Measurements from ENCODE around the gene SELENOT. TPM values are rescaled to one million over a fixed set of nuclear protein-coding genes. Genes with fewer than 3 reads are reported as not detected.

Gene SELENOT
- total RNA-seq, 1 donor from 2014 or later, result 70.3 TPM

GRCh38 chr3:150602426-150603152, 532 bp upstream of the SELENOT start:
- H3K4me3 ChIP-seq, result peak overlapping the region; percentile 89
- DNase-seq, result no peak
- intact Hi-C loops (cut with micrococcal nuclease), result loop anchor here (10.0 kb wide), 1 partner anchor 58 kb away; the partner anchor contains the start of genes EIF2A and SERP1
- TF ChIP-seq CTCF (IDR thresholded peaks at IDR 0.05; ENCODE audit: borderline replicate concordance), result no peak
- H3K27me3 ChIP-seq (ENCODE audit: low read depth), result no peaks in the 10 kb centered on the region
- H3K4me1 ChIP-seq, result peaks cover 67% of the 10 kb centered on the region
- H3K9me3 ChIP-seq (replicated peaks), result no peaks in the 10 kb centered on the region
- H3K36me3 ChIP-seq, result peaks cover 6% of the 10 kb centered on the region
- H3K27ac ChIP-seq (replicated peaks), result peak overlapping the region; percentile 96

GRCh38 chr3:150603980-150604319, 829 bp downstream of the SELENOT start:
- intact Hi-C loops (cut with micrococcal nuclease), result loop anchor here (10.0 kb wide), 1 partner anchor 59 kb away; the partner anchor contains the start of genes EIF2A and SERP1
- H3K9me3 ChIP-seq (replicated peaks), result no peaks in the 10 kb centered on the region
- H3K4me3 ChIP-seq, result peak overlapping the region; percentile 89
- H3K36me3 ChIP-seq, result peaks cover 6% of the 10 kb centered on the region
- TF ChIP-seq CTCF (IDR thresholded peaks at IDR 0.05; ENCODE audit: borderline replicate concordance), result no peak
- peaks cover 80% of the 10 kb centered on the region for H3K4me1 ChIP-seq
- no peaks in the 10 kb centered on the region for H3K27me3 ChIP-seq (ENCODE audit: low read depth)
- H3K27ac ChIP-seq (replicated peaks), result peak overlapping the region; percentile 96
- DNase-seq, result no peak

DNA sequence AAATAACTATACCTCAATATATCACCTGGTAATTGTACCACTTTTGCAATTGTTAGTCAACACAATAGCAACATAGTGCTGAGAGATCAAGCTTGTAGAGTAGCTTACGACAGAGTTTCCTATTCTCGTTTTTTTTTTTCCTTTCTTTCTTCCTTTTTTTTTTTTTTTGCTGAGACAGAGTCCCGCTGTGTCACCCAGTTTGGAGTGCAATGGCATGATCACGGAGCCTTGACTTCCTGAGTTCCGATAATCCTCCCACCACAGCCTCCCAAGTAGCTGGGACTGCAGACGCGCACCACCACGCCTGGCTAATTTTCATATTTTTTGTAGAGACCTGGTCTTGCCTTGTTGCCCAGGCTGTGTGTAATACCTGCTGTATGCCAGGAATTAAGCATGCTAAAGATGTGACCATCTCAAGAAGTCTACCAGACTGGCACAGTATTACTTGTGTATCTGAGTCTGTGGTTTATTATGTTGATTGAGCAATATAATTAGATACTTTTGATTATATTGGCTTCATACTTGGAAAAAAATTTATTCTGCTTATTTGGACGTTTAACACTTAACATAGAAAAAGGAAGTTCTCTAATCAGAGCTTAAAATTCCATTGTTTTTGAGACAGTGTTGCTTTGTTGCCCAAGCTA, 3.0 kb downstream of the SELENOT start:
- Histone ChIP-seq H3K4me1 (peaks cover 88% of the 10 kb centered on the region), H3K27ac (replicated peaks) (peak overlapping the region; percentile 96), H3K27me3 (ENCODE audit: low read depth) (no peaks in the 10 kb centered on the region), H3K36me3 (peaks cover 6% of the 10 kb centered on the region), H3K9me3 (replicated peaks) (no peaks in the 10 kb centered on the region), H3K4me3 (no peak overlapping the region)
- intact Hi-C loops (cut with micrococcal nuclease), result loop anchor here (10.0 kb wide), 1 partner anchor 61 kb away; the partner anchor contains the start of genes EIF2A and SERP1
- no peak for DNase-seq
- TF ChIP-seq CTCF (IDR thresholded peaks at IDR 0.05; ENCODE audit: borderline replicate concordance), result no peak

- DNase-seq, result no peak
- no peak overlapping the region for H3K4me3 ChIP-seq
- no peaks in the 10 kb centered on the region for H3K9me3 ChIP-seq (replicated peaks)
- H3K4me1 ChIP-seq, result peaks cover 93% of the 10 kb centered on the region
- TF ChIP-seq CTCF (IDR thresholded peaks at IDR 0.05; ENCODE audit: borderline replicate concordance), result no peak
- peaks cover 17% of the 10 kb centered on the region for H3K36me3 ChIP-seq
- no peak overlapping the region for H3K27ac ChIP-seq (replicated peaks)
- intact Hi-C loops (cut with micrococcal nuclease), result loop anchor here (10.0 kb wide), 1 partner anchor 63 kb away; the partner anchor contains the start of genes EIF2A and SERP1
- no peaks in the 10 kb centered on the region for H3K27me3 ChIP-seq (ENCODE audit: low read depth)
These were observed 4.3 kb downstream of the SELENOT start for GRCh38 chr3:150607267-150608065.

DNA sequence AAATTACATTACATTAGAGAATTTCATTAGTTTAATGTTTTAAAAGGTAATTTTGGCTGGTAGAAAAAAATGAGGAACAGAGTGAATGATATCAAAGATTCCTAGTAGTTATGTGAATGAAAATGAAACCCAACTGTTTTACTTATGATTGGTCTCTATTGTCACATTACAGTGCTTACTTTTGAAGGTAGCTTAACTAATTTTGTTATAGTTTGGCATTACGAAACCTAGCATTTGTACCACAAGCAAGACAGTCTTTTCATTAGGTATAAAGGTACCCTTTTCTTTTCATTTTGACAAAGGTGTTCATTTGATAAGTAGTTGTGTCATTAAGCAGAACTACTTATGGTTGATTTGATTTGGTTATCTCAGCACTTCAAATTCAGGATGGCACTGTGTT, 6.9 kb downstream of the SELENOT start:
- Histone ChIP-seq H3K27ac (replicated peaks) (no peak overlapping the region), H3K36me3 (peaks cover 18% of the 10 kb centered on the region), H3K9me3 (replicated peaks) (no peaks in the 10 kb centered on the region), H3K4me3 (no peak overlapping the region), H3K27me3 (ENCODE audit: low read depth) (no peaks in the 10 kb centered on the region), H3K4me1 (peaks cover 90% of the 10 kb centered on the region)
- intact Hi-C loops (cut with micrococcal nuclease), result loop anchor here (10.0 kb wide), 1 partner anchor 65 kb away; the partner anchor contains the start of genes EIF2A and SERP1
- TF ChIP-seq CTCF (IDR thresholded peaks at IDR 0.05; ENCODE audit: borderline replicate concordance), result no peak
- DNase-seq, result no peak
